HCT116 (cell line): ENCODE measurements around the gene HSDL2. TPM values are rescaled to one million over a fixed set of nuclear protein-coding genes. Genes with fewer than 3 reads are reported as not detected.

Experiments
- ATAC-seq: fragments of 200-7000 bp; cut with Tn5 transposase; 2 replicates; pipeline ENCODE4 v1.9.1; 2020; ENCODE audit warnings: mild to moderate bottlenecking, moderate library complexity
- BruUV-seq: library from RNA; stranded (reverse); fragments of 400-500 nt; replicated peaks from 2 replicates; lab custom pipeline; 2021; lab: Mats Ljungman, UMichigan
- CTCF ChIA-PET: fragments of 300-600 bp; sonication (Branson Sonifier 250); formaldehyde crosslinking; loops from one replicate; lab custom pipeline; 2021; ENCODE audit warnings: antibody characterized with exemption; lab: Charles Lee
- POLR2A ChIA-PET: fragments of 300-600, 350-600 bp; sonication (Branson Sonifier 250); formaldehyde crosslinking; loops from one replicate; lab custom pipeline; 2021; ENCODE audit warnings: antibody characterized with exemption; lab: Charles Lee
- RAD21 ChIA-PET, 2 experiments: fragments of 300-600 bp; sonication (Branson Sonifier 250); formaldehyde crosslinking; loops; one replicate each; lab custom pipeline; 2023; ENCODE audit warnings: low total read pairs in 2 of 2; ENCODE audit not compliant: uncharacterized antibody in 2 of 2, unreplicated experiment in 2 of 2, low non-redundant PET in 1 of 2; lab: Charles Lee
- DNase-seq: peaks from one replicate; pipeline ENCODE4 v3.0.0-alpha.2; 2010; ENCODE audit warnings: low read depth, low spot score
- H2AFZ ChIP-seq: fragments of 200-600 bp; shearing (Covaris generic), sonication (generic); 2 replicates; pipeline ENCODE4 v1.6.1; 2017; ENCODE audit warnings: low read depth, mixed run types, mixed read lengths, antibody characterized with exemption, low read length; ENCODE audit not compliant: poor library complexity, severe bottlenecking
- H3K27ac ChIP-seq: 2 replicates; pipeline ENCODE4 v1.5.1; 2012; ENCODE audit warnings: low read depth, low read length
- H3K27me3 ChIP-seq: fragments of 200-600 bp; sonication (generic); 2 replicates; pipeline ENCODE4 v1.6.1; 2016; ENCODE audit warnings: mixed run types, low read length, mixed read lengths; ENCODE audit not compliant: insufficient read depth
- H3K36me3 ChIP-seq, 2 experiments: fragments of 200-500 bp in 1 of 2; fragments of 200-600 bp in 1 of 2; sonication (Bioruptor generic) in 1 of 2; sonication (generic) in 1 of 2; 2 replicates each; pipeline versions ENCODE4 v1.5.1 to v1.6.1; 2014 to 2016; ENCODE audit warnings: low read length in 2 of 2, inconsistent platforms in 1 of 2, mixed read lengths in 1 of 2, mixed run types in 1 of 2; ENCODE audit not compliant: insufficient read depth in 2 of 2, control insufficient read depth in 1 of 2
- H3K4me1 ChIP-seq, 2 experiments: fragments of 200-600 bp in 1 of 2; sonication (generic) in 1 of 2; 2 replicates each; pipeline versions ENCODE4 v1.5.1 to v1.6.1; 2012 to 2017; ENCODE audit warnings: low read length in 2 of 2, inconsistent platforms in 1 of 2, mild to moderate bottlenecking in 1 of 2, mixed read lengths in 1 of 2, mixed run types in 1 of 2, moderate library complexity in 1 of 2; ENCODE audit not compliant: insufficient read depth in 2 of 2, control insufficient read depth in 1 of 2
- H3K4me2 ChIP-seq: fragments of 200-600 bp; sonication (generic); 2 replicates; pipeline ENCODE4 v1.6.1; 2017; ENCODE audit warnings: mixed run types, low read length, mixed read lengths
- H3K4me3 ChIP-seq, 2 experiments: fragments of 200-600 bp in 1 of 2; sonication (generic) in 1 of 2; replicated peaks in 1 of 2; 2 replicates each; pipeline ENCODE4 v1.5.1; 2011 to 2016; ENCODE audit warnings: low read length in 2 of 2, control low read depth in 1 of 2, low read depth in 1 of 2, mild to moderate bottlenecking in 1 of 2, mixed read lengths in 1 of 2, mixed run types in 1 of 2
- H3K79me2 ChIP-seq: fragments of 200-600 bp; sonication (generic); 2 replicates; pipeline ENCODE4 v1.6.1; 2017; ENCODE audit warnings: mild to moderate bottlenecking, mixed run types, low read length, moderate library complexity, mixed read lengths; ENCODE audit not compliant: insufficient read depth
- H3K9ac ChIP-seq: fragments of 200-600 bp; sonication (generic); 2 replicates; pipeline ENCODE4 v1.6.1; 2016; ENCODE audit warnings: low read length, mixed read lengths
- H3K9me2 ChIP-seq: fragments of 200-600 bp; sonication (generic), shearing (Covaris generic); 2 replicates; pipeline ENCODE4 v1.6.1; 2017; ENCODE audit warnings: mixed run types, mild to moderate bottlenecking, moderate library complexity; ENCODE audit not compliant: insufficient read depth
- H3K9me3 ChIP-seq, 2 experiments: fragments of 200-500 bp in 1 of 2; fragments of 200-600 bp in 1 of 2; sonication (Bioruptor generic) in 1 of 2; sonication (generic) in 1 of 2; 2 replicates each; pipeline ENCODE4 v1.6.1; 2014 to 2017; ENCODE audit warnings: low read length in 2 of 2, mixed read lengths in 2 of 2, inconsistent platforms in 1 of 2, low read depth in 1 of 2, mild to moderate bottlenecking in 1 of 2, mixed run types in 1 of 2, moderate library complexity in 1 of 2; ENCODE audit not compliant: control insufficient read depth in 1 of 2, insufficient read depth in 1 of 2
- H4K20me1 ChIP-seq: fragments of 200-600 bp; sonication (generic), shearing (Covaris generic); 2 replicates; pipeline ENCODE4 v1.6.1; 2017; ENCODE audit warnings: mixed run types, mild to moderate bottlenecking, moderate library complexity; ENCODE audit not compliant: insufficient read depth
- CBX3 ChIP-seq: IDR thresholded peaks from 2 replicates; pipeline ENCODE4 v1.6.1; 2012; ENCODE audit warnings: low read depth
- CEBPB ChIP-seq: IDR thresholded peaks from 2 replicates; pipeline ENCODE4 v1.6.1; 2012; ENCODE audit warnings: low read depth
- EGR1 ChIP-seq: IDR thresholded peaks from 2 replicates; pipeline ENCODE4 v1.6.1; 2012; ENCODE audit warnings: low read depth
- ELF1 ChIP-seq: IDR thresholded peaks from 2 replicates; pipeline ENCODE4 v1.6.1; 2012; ENCODE audit warnings: low read depth, borderline replicate concordance
- EZH2 ChIP-seq: fragments of 200-600 bp; sonication (generic); IDR thresholded peaks from 2 replicates; pipeline ENCODE4 v1.6.1; 2017; ENCODE audit warnings: antibody characterized with exemption, mixed run types
- EZH2phosphoT487 ChIP-seq: fragments of 200-600 bp; IDR thresholded peaks from 2 replicates; pipeline ENCODE4 v1.6.1; 2018; ENCODE audit warnings: antibody characterized with exemption, borderline replicate concordance
- JUND ChIP-seq: IDR thresholded peaks from 2 replicates; pipeline ENCODE4 v1.6.1; 2012
- RAD21 ChIP-seq: IDR thresholded peaks from 2 replicates; pipeline ENCODE4 v1.6.1; 2012; ENCODE audit warnings: low read depth, mild to moderate bottlenecking
- SRF ChIP-seq: IDR thresholded peaks from 2 replicates; pipeline ENCODE4 v1.6.1; 2012; ENCODE audit warnings: low read depth
- YY1 ChIP-seq: IDR thresholded peaks from 2 replicates; pipeline ENCODE4 v1.6.1; 2011; ENCODE audit warnings: low read length, low read depth, moderate library complexity, mild to moderate bottlenecking; ENCODE audit not compliant: insufficient replicate concordance; ENCODE audit errors: extremely low read depth
- intact Hi-C: fragments of 100-400 bp; cut with micrococcal nuclease; formaldehyde crosslinking; loops from 2 replicates; pipeline ENCODE4 v1.10.0; 2022
- total RNA-seq: library from RNA; stranded (reverse); gene quantifications from one replicate; pipeline ENCODE4 v1.2.1, GENCODE V29; 2021; ENCODE audit not compliant: unreplicated experiment
- TF ChIP-seq, protein P1 (sequence below): IDR thresholded peaks from 2 replicates; pipeline ENCODE4 v1.6.1; 2011; ENCODE audit warnings: mild to moderate bottlenecking, low read length, moderate library complexity; ENCODE audit not compliant: insufficient replicate concordance; ENCODE audit errors: extremely low read depth
- TF ChIP-seq, protein P2 (sequence below): IDR thresholded peaks from 2 replicates; pipeline ENCODE4 v1.6.1; 2012
- TF ChIP-seq, protein P3 (sequence below), 3 experiments: fragments of 200-600 bp in 1 of 3; sonication (generic) in 1 of 3; IDR thresholded peaks in 2 of 3; conservative IDR thresholded peaks in 1 of 3; 2 replicates each; pipeline ENCODE4 v1.5.1; 2012 to 2017; ENCODE audit warnings: low read depth in 2 of 3, low read length in 2 of 3, antibody characterized with exemption in 1 of 3, borderline replicate concordance in 1 of 3, control low read depth in 1 of 3, mild to moderate bottlenecking in 1 of 3, mixed read lengths in 1 of 3, mixed run types in 1 of 3, moderate library complexity in 1 of 3; ENCODE audit not compliant: insufficient read depth in 1 of 3
- TF ChIP-seq, protein P4 (sequence below): IDR thresholded peaks from 2 replicates; pipeline ENCODE4 v1.6.1; 2012

Gene HSDL2
- total RNA-seq, 1 experiment from 2014 or later: 33.9 TPM

GRCh38 chr9:112349008-112349333, 30.9 kb upstream of the HSDL2 start:
- intact Hi-C loops: no loop called here
- no peaks in the 10 kb centered on the region for H3K9me3 ChIP-seq
- CTCF ChIA-PET: no interaction called here
- DNase-seq (no peak), ATAC-seq (no peak)
- H3K36me3 ChIP-seq: no peaks in the 10 kb centered on the region
- H3K4me3 ChIP-seq: no peak overlapping the region
- H3K4me1 ChIP-seq: no peaks in the 10 kb centered on the region
- POLR2A ChIA-PET: no interaction called here
- H3K27me3 ChIP-seq: no peaks in the 10 kb centered on the region
- TF ChIP-seq, protein P1, sequence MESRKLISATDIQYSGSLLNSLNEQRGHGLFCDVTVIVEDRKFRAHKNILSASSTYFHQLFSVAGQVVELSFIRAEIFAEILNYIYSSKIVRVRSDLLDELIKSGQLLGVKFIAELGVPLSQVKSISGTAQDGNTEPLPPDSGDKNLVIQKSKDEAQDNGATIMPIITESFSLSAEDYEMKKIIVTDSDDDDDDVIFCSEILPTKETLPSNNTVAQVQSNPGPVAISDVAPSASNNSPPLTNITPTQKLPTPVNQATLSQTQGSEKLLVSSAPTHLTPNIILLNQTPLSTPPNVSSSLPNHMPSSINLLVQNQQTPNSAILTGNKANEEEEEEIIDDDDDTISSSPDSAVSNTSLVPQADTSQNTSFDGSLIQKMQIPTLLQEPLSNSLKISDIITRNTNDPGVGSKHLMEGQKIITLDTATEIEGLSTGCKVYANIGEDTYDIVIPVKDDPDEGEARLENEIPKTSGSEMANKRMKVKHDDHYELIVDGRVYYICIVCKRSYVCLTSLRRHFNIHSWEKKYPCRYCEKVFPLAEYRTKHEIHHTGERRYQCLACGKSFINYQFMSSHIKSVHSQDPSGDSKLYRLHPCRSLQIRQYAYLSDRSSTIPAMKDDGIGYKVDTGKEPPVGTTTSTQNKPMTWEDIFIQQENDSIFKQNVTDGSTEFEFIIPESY: no peak
- TF ChIP-seq EGR1 (no peak), YY1 (no peak), EZH2 (no peak), CEBPB (no peak), CBX3 (no peak), RAD21 (no peak), ELF1 (no peak), SRF (no peak), EZH2phosphoT487 (no peak), JUND (no peak)
- TF ChIP-seq, protein P2, sequence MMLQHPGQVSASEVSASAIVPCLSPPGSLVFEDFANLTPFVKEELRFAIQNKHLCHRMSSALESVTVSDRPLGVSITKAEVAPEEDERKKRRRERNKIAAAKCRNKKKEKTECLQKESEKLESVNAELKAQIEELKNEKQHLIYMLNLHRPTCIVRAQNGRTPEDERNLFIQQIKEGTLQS: no peak
- TF ChIP-seq, protein P3, sequence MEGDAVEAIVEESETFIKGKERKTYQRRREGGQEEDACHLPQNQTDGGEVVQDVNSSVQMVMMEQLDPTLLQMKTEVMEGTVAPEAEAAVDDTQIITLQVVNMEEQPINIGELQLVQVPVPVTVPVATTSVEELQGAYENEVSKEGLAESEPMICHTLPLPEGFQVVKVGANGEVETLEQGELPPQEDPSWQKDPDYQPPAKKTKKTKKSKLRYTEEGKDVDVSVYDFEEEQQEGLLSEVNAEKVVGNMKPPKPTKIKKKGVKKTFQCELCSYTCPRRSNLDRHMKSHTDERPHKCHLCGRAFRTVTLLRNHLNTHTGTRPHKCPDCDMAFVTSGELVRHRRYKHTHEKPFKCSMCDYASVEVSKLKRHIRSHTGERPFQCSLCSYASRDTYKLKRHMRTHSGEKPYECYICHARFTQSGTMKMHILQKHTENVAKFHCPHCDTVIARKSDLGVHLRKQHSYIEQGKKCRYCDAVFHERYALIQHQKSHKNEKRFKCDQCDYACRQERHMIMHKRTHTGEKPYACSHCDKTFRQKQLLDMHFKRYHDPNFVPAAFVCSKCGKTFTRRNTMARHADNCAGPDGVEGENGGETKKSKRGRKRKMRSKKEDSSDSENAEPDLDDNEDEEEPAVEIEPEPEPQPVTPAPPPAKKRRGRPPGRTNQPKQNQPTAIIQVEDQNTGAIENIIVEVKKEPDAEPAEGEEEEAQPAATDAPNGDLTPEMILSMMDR (IDR thresholded peaks at IDR 0.05 in 2 of 3, conservative IDR thresholded peaks at IDR 0.05 in 1 of 3; ENCODE audit: borderline replicate concordance in 1 of 3, insufficient read depth in 1 of 3, low read depth in 2 of 3, low read length in 2 of 3): no peak
- TF ChIP-seq, protein P4, sequence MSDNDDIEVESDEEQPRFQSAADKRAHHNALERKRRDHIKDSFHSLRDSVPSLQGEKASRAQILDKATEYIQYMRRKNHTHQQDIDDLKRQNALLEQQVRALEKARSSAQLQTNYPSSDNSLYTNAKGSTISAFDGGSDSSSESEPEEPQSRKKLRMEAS: no peak
- no peaks in the 10 kb centered on the region for H3K9me2 ChIP-seq
- H3K9ac ChIP-seq: no peak overlapping the region
- BruUV-seq: no TSS peak
- RAD21 ChIA-PET: no interaction called here
- no peak overlapping the region for H2AFZ ChIP-seq
- H3K27ac ChIP-seq: no peak overlapping the region
- H3K4me2 ChIP-seq: no peak overlapping the region
- no peaks in the 10 kb centered on the region for H3K79me2 ChIP-seq
- no peaks in the 10 kb centered on the region for H4K20me1 ChIP-seq
